ENCODE measurements around the gene SENP6.

The SENP6 gene

DNA sequence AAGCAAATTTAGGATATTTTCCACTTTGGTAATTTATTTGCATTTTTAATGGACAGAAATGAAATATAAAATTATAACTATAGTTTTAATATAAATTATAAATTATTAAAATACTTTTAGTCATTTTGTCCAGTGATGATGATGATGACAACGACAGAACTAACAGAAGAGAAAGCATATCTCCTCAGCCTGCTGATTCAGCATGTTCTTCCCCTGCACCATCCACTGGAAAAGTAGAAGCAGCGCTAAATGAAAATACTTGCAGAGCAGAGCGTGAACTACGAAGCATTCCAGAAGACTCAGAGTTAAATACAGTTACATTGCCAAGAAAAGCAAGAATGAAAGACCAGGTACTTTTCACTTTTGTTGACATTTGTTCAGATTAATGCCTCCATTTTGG, 64.9 kb downstream of the SENP6 start:
- TF ChIP-seq TAF1 (IDR thresholded peaks at IDR 0.05; ENCODE audit: borderline replicate concordance, insufficient read depth, low read length) (no peak), POLR2AphosphoS5 (IDR thresholded peaks at IDR 0.05; ENCODE audit: low read depth, low read length) (no peak), SIN3A (IDR thresholded peaks at IDR 0.05; ENCODE audit: borderline replicate concordance, insufficient read depth, low read length) (no peak), FOXP2 (optimal IDR thresholded peaks at IDR 0.05; ENCODE audit: borderline replicate concordance, extremely low read depth, extremely low read length, insufficient read depth) (no peak)
- TF ChIP-seq, protein P1, sequence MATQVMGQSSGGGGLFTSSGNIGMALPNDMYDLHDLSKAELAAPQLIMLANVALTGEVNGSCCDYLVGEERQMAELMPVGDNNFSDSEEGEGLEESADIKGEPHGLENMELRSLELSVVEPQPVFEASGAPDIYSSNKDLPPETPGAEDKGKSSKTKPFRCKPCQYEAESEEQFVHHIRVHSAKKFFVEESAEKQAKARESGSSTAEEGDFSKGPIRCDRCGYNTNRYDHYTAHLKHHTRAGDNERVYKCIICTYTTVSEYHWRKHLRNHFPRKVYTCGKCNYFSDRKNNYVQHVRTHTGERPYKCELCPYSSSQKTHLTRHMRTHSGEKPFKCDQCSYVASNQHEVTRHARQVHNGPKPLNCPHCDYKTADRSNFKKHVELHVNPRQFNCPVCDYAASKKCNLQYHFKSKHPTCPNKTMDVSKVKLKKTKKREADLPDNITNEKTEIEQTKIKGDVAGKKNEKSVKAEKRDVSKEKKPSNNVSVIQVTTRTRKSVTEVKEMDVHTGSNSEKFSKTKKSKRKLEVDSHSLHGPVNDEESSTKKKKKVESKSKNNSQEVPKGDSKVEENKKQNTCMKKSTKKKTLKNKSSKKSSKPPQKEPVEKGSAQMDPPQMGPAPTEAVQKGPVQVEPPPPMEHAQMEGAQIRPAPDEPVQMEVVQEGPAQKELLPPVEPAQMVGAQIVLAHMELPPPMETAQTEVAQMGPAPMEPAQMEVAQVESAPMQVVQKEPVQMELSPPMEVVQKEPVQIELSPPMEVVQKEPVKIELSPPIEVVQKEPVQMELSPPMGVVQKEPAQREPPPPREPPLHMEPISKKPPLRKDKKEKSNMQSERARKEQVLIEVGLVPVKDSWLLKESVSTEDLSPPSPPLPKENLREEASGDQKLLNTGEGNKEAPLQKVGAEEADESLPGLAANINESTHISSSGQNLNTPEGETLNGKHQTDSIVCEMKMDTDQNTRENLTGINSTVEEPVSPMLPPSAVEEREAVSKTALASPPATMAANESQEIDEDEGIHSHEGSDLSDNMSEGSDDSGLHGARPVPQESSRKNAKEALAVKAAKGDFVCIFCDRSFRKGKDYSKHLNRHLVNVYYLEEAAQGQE (IDR thresholded peaks at IDR 0.05; ENCODE audit: insufficient read depth in 1 of 2, low read depth in 2 of 2, low read length in 2 of 2), result no peak

DNA sequence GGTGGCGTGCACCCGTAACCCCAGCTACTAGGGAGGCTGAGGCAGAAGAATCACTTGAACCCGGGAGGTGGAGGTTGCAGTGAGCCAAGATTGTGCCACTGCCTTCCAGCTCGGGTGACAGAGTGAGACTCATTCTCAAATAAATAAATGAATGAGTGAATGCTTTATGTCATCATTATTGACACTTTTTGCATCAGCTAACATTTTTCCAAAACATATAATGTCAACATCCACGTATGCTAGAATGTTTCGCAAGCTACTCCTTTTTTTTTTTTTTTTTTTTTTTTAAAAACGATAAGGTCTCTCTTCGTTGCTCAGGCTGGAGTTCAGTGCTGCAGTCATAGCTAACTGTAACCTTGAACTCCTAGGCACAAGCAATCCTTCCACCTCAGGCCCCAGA, 72.2 kb downstream of the SENP6 start:
- TF ChIP-seq SIN3A (IDR thresholded peaks at IDR 0.05; ENCODE audit: borderline replicate concordance, insufficient read depth, low read length) (no peak), POLR2AphosphoS5 (IDR thresholded peaks at IDR 0.05; ENCODE audit: low read depth, low read length) (no peak), FOXP2 (optimal IDR thresholded peaks at IDR 0.05; ENCODE audit: borderline replicate concordance, extremely low read depth, extremely low read length, insufficient read depth) (no peak), TAF1 (IDR thresholded peaks at IDR 0.05; ENCODE audit: borderline replicate concordance, insufficient read depth, low read length) (no peak)
- TF ChIP-seq, protein P1 (IDR thresholded peaks at IDR 0.05; ENCODE audit: insufficient read depth in 1 of 2, low read depth in 2 of 2, low read length in 2 of 2), result no peak

DNA sequence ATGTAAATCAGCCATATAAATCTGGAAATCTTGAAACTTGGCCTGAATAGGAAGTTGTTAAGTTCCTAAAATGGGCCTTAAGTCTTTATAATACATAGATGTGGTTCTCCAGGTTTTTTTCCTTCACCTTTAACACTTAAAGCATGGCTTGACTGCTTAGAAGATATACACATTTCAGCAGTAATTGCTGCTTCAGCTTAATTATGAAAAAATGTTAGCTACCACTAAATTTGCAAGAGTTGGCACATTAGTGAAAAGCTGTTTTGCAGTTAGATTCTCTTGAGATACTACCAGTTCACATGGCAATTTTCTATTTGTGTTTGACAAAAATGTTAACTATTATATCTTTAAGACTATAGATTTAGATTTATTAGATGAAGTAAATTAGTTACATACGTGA, 74.7 kb downstream of the SENP6 start:
- TF ChIP-seq, protein P1 (IDR thresholded peaks at IDR 0.05; ENCODE audit: insufficient read depth in 1 of 2, low read depth in 2 of 2, low read length in 2 of 2), result no peak
- TF ChIP-seq POLR2AphosphoS5 (IDR thresholded peaks at IDR 0.05; ENCODE audit: low read depth, low read length) (no peak), TAF1 (IDR thresholded peaks at IDR 0.05; ENCODE audit: borderline replicate concordance, insufficient read depth, low read length) (no peak), FOXP2 (optimal IDR thresholded peaks at IDR 0.05; ENCODE audit: borderline replicate concordance, extremely low read depth, extremely low read length, insufficient read depth) (no peak), SIN3A (IDR thresholded peaks at IDR 0.05; ENCODE audit: borderline replicate concordance, insufficient read depth, low read length) (no peak)

DNA sequence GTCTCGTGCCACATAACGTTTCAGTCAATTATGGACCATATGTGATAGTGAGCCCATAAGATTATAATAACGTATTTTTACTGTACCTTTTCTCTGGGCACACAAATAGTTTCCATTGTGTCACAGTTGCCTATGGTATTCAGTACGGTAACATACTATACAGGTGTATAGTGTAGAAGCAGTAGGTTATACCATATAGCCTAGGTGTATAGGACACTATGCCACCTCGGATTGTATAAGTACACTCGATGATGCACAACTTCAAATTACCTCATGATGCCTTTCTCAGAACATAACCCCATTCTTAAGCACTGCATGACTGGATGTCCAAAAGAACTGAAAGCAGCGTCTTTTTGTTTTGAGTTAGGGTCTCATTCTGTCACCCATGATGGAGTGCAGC, 87.9 kb downstream of the SENP6 start:
- TF ChIP-seq TAF1 (IDR thresholded peaks at IDR 0.05; ENCODE audit: borderline replicate concordance, insufficient read depth, low read length) (no peak), POLR2AphosphoS5 (IDR thresholded peaks at IDR 0.05; ENCODE audit: low read depth, low read length) (no peak), SIN3A (IDR thresholded peaks at IDR 0.05; ENCODE audit: borderline replicate concordance, insufficient read depth, low read length) (no peak), FOXP2 (optimal IDR thresholded peaks at IDR 0.05; ENCODE audit: borderline replicate concordance, extremely low read depth, extremely low read length, insufficient read depth) (no peak)
- TF ChIP-seq, protein P1 (IDR thresholded peaks at IDR 0.05; ENCODE audit: insufficient read depth in 1 of 2, low read depth in 2 of 2, low read length in 2 of 2), result no peak

DNA sequence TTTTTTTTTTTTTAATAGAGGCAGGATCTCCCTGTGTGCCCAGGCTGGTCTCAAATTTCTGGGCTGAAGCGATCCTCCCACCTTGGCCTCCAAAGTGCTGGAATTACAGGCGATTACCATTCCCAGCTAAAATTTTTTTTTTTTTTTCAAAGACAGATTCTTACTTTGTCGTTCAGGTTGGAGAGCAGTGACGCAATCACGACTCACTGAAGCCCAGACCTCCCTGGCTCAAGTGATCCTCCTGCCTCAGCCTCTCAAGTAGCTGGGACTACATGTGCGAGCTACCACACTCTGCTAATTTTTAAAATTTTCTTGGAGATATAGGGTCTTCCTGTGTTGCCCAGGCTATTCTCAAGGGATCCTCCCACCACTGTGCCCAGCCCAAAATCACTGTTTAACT, 89.3 kb downstream of the SENP6 start:
- no peak for TF ChIP-seq TAF1 (IDR thresholded peaks at IDR 0.05; ENCODE audit: borderline replicate concordance, insufficient read depth, low read length)
- TF ChIP-seq SIN3A (IDR thresholded peaks at IDR 0.05; ENCODE audit: borderline replicate concordance, insufficient read depth, low read length), result no peak
- no peak for TF ChIP-seq FOXP2 (optimal IDR thresholded peaks at IDR 0.05; ENCODE audit: borderline replicate concordance, extremely low read depth, extremely low read length, insufficient read depth)
- no peak for TF ChIP-seq POLR2AphosphoS5 (IDR thresholded peaks at IDR 0.05; ENCODE audit: low read depth, low read length)
- TF ChIP-seq, protein P1 (IDR thresholded peaks at IDR 0.05; ENCODE audit: insufficient read depth in 1 of 2, low read depth in 2 of 2, low read length in 2 of 2), result no peak

Data from PFSK-1 (cell line).